CD8-positive, alpha-beta memory T cell (primary cell): ENCODE results near the gene MYO15B. TPM values are rescaled to one million over a fixed set of nuclear protein-coding genes. Genes with fewer than 3 reads are reported as not detected.

Experiments used
- CTCF ChIA-PET: fragments of 350-600 bp; sonication (Branson Sonifier 250); formaldehyde crosslinking; loops from one replicate; lab custom pipeline; 2021; ENCODE audit warnings: antibody characterized with exemption; lab: Charles Lee
- POLR2A ChIA-PET: fragments of 350-600 bp; sonication (Branson Sonifier 250); formaldehyde crosslinking; loops from one replicate; lab custom pipeline; 2021; ENCODE audit warnings: antibody characterized with exemption; lab: Charles Lee
- DNase-seq, 5 donors: peaks; one replicate each; pipeline versions ENCODE4 v3.0.0 to v3.0.0-alpha.2; 2020 to 2022; ENCODE audit warnings: mixed read lengths in 1 of 5
- H3K27ac ChIP-seq: one replicate; pipeline ENCODE4 v1.7.0; 2013; ENCODE audit warnings: low read depth, mild to moderate bottlenecking, low read length, moderate library complexity
- H3K27me3 ChIP-seq: 2 replicates; pipeline ENCODE4 v1.7.0; 2013; ENCODE audit warnings: low read length, mild to moderate bottlenecking; ENCODE audit not compliant: insufficient read depth, poor library complexity, severe bottlenecking
- H3K36me3 ChIP-seq: 2 replicates; pipeline ENCODE4 v1.7.0; 2013; ENCODE audit warnings: mild to moderate bottlenecking, low read length, moderate library complexity; ENCODE audit not compliant: insufficient read depth
- H3K4me1 ChIP-seq: 2 replicates; pipeline ENCODE4 v1.7.0; 2013; ENCODE audit warnings: mild to moderate bottlenecking, low read length, moderate library complexity; ENCODE audit not compliant: insufficient read depth
- H3K4me3 ChIP-seq: 2 replicates; pipeline ENCODE4 v1.7.0; 2013; ENCODE audit warnings: mild to moderate bottlenecking, low read length
- H3K9me3 ChIP-seq: 2 replicates; pipeline ENCODE4 v1.7.0; 2013; ENCODE audit warnings: mild to moderate bottlenecking, low read length
- H3K27ac Mint-ChIP-seq, 8 donors: one replicate each; pipeline ENCODE4 v1.8.0; 2020 to 2021; ENCODE audit warnings: mixed read lengths in 8 of 8, mild to moderate bottlenecking in 6 of 8, inconsistent platforms in 3 of 8, moderate library complexity in 3 of 8
- H3K27me3 Mint-ChIP-seq, 2 donors: one replicate each; pipeline ENCODE4 v1.8.0; 2020 to 2021; ENCODE audit warnings: mixed read lengths in 2 of 2, mild to moderate bottlenecking in 1 of 2, moderate library complexity in 1 of 2
- H3K36me3 Mint-ChIP-seq, 3 donors: one replicate each; pipeline ENCODE4 v1.8.0; 2020 to 2021; ENCODE audit warnings: mixed read lengths in 3 of 3, inconsistent platforms in 1 of 3, mild to moderate bottlenecking in 1 of 3
- H3K4me1 Mint-ChIP-seq, 3 donors: one replicate each; pipeline ENCODE4 v1.8.0; 2020 to 2021; ENCODE audit warnings: mixed read lengths in 3 of 3, inconsistent platforms in 1 of 3, mild to moderate bottlenecking in 1 of 3
- H3K4me3 Mint-ChIP-seq, 7 donors: one replicate each; pipeline ENCODE4 v1.8.0; 2020 to 2021; ENCODE audit warnings: mixed read lengths in 7 of 7, mild to moderate bottlenecking in 6 of 7, moderate library complexity in 4 of 7, inconsistent platforms in 2 of 7
- H3K9me3 Mint-ChIP-seq, 5 donors: one replicate each; pipeline ENCODE4 v1.8.0; 2020 to 2022; ENCODE audit warnings: mixed read lengths in 5 of 5, mild to moderate bottlenecking in 3 of 5, moderate library complexity in 2 of 5, inconsistent platforms in 1 of 5
- polyA plus RNA-seq: library from polyadenylated mRNA; unstranded; fragments of 300-500 nt; fragmentation: Illumina TruSeq; gene quantifications from one replicate; pipeline ENCODE4 v1.2.3, GENCODE V29; 2021
- total RNA-seq, 2 experiments: library from RNA; stranded (reverse); gene quantifications; one replicate each; pipeline ENCODE4 v1.2.3, GENCODE V29; 2021

MYO15B gene
- total and polyA plus RNA-seq, 3 experiments from 2014 or later: 1.6 to 33.3 (median 26.1) TPM

DNA sequence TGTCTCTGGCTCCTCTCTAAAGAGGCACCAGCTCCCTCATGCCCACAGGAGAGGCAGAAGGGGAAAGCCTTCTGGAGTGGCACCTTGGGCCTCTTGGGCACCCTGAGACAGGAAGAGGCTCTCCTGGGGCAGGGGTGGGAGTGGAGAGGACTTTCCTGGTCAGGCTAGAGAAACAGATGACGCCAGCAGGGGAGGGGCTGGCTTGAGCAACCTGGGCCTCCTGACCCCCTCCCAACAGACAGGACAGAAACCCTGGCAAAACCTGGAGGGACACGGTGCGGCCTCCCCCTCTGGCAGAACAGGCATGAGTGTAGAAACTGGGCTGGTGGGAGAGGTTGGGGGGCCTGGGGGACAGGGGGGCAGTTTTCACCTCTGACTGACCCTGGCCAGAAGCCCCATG is 51.7 kb downstream of the MYO15B start:
- no peaks in the 10 kb centered on the region for H3K4me1 ChIP-seq
- H3K4me3 ChIP-seq: no peak overlapping the region
- H3K27me3 ChIP-seq: no peaks in the 10 kb centered on the region
- H3K4me1 Mint-ChIP-seq: no peaks in the 10 kb centered on the region
- H3K4me3 Mint-ChIP-seq: no peak overlapping the region
- H3K27ac ChIP-seq: no peak overlapping the region
- H3K27me3 Mint-ChIP-seq: no peaks in the 10 kb centered on the region
- POLR2A ChIA-PET: no interaction called here
- DNase-seq: no peak
- no peaks in the 10 kb centered on the region for H3K9me3 ChIP-seq
- no peaks in the 10 kb centered on the region for H3K9me3 Mint-ChIP-seq
- H3K27ac Mint-ChIP-seq: no peak overlapping the region
- peaks cover 0 to 15% (median 0%) of the 10 kb centered on the region in 3 donors for H3K36me3 Mint-ChIP-seq
- CTCF ChIA-PET: no interaction called here
- no peaks in the 10 kb centered on the region for H3K36me3 ChIP-seq

- Mint-ChIP-seq H3K27ac (no peak overlapping the region), H3K4me3 (no peak overlapping the region), H3K9me3 (no peaks in the 10 kb centered on the region), H3K4me1 (no peaks in the 10 kb centered on the region), H3K36me3 (peaks cover 0 to 15% (median 0%) of the 10 kb centered on the region in 3 donors), H3K27me3 (no peaks in the 10 kb centered on the region)
- H3K4me3 ChIP-seq: no peak overlapping the region
- H3K27me3 ChIP-seq: no peaks in the 10 kb centered on the region
- H3K9me3 ChIP-seq: no peaks in the 10 kb centered on the region
- no peaks in the 10 kb centered on the region for H3K4me1 ChIP-seq
- no peaks in the 10 kb centered on the region for H3K36me3 ChIP-seq
- ChIA-PET CTCF (no interaction called here), POLR2A (no interaction called here)
- H3K27ac ChIP-seq: no peak overlapping the region
- no peak for DNase-seq
These were observed 52.4 kb downstream of the MYO15B start for GRCh38 chr17:75639771-75640555.

GRCh38 chr17:75640556-75641119 is 53.0 kb downstream of the MYO15B start:
- no peak overlapping the region for H3K27ac ChIP-seq
- Mint-ChIP-seq H3K4me3 (no peak overlapping the region), H3K9me3 (no peaks in the 10 kb centered on the region), H3K4me1 (peaks cover 0 to 4% (median 0%) of the 10 kb centered on the region in 3 donors), H3K36me3 (peaks cover 0 to 20% (median 0%) of the 10 kb centered on the region in 3 donors), H3K27ac (no peak overlapping the region), H3K27me3 (no peaks in the 10 kb centered on the region)
- H3K4me1 ChIP-seq: no peaks in the 10 kb centered on the region
- CTCF ChIA-PET: interaction anchor here (1.4 to 5.1 kb wide), 3 partner anchors 8 to 108 kb away, joined by 5 to 22 read pairs (median 10); partner anchors contain the start of gene SMIM5
- no peaks in the 10 kb centered on the region for H3K36me3 ChIP-seq
- no peak overlapping the region for H3K4me3 ChIP-seq
- no peaks in the 10 kb centered on the region for H3K27me3 ChIP-seq
- no peaks in the 10 kb centered on the region for H3K9me3 ChIP-seq
- POLR2A ChIA-PET: interaction anchor here (0.6 kb wide), 1 partner anchor 28 kb away, joined by 3 read pairs; no protein-coding TSS in a partner anchor
- DNase-seq: no peak

GRCh38 chr17:75641343-75641742 is 53.7 kb downstream of the MYO15B start:
- Histone ChIP-seq H3K36me3 (no peaks in the 10 kb centered on the region), H3K4me1 (no peaks in the 10 kb centered on the region), H3K9me3 (no peaks in the 10 kb centered on the region), H3K27me3 (no peaks in the 10 kb centered on the region), H3K4me3 (no peak overlapping the region), H3K27ac (no peak overlapping the region)
- ChIA-PET CTCF (interaction anchor here (1.4 to 5.1 kb wide), 3 partner anchors 9 to 108 kb away, joined by 5 to 22 read pairs (median 10); partner anchors contain the start of gene SMIM5), POLR2A (no interaction called here)
- Mint-ChIP-seq H3K4me3 (no peak overlapping the region), H3K27ac (no peak overlapping the region), H3K9me3 (no peaks in the 10 kb centered on the region), H3K36me3 (peaks cover 0 to 21% (median 0%) of the 10 kb centered on the region in 3 donors), H3K27me3 (no peaks in the 10 kb centered on the region), H3K4me1 (peaks cover 2 to 10% (median 3%) of the 10 kb centered on the region in 3 donors)
- DNase-seq: no peak

DNA sequence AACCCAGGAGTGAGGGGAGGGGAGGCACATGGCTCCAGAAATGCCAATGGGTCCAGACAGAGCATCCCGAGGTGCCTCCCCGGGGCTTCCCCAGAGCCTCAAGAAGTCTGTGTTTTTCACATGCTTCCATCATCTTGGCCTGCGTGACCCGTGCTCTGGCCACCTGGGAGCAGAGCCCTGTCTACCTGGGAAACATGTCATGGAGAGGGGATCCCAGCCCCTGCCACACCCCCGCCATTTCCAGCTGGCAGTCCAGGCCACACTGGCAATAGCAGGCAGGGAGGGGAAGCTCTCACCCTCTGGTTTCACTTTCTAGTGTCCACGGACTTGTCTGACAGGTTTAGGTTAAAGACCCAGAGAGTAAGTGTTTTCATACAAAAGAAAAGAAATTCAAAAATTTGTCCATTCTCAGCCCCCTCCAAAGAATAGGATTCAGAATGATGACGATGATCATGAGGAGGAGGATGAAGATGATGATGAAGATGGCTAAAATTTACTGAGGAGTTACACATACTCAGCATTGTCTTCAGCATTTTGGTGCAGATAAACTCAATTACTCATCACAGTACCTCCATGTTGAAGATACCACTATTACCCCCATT is 54.7 kb downstream of the MYO15B start:
- H3K27me3 Mint-ChIP-seq: no peaks in the 10 kb centered on the region
- Histone ChIP-seq H3K27me3 (no peaks in the 10 kb centered on the region), H3K9me3 (no peaks in the 10 kb centered on the region), H3K36me3 (no peaks in the 10 kb centered on the region), H3K27ac (no peak overlapping the region), H3K4me3 (no peak overlapping the region), H3K4me1 (no peaks in the 10 kb centered on the region)
- no peak overlapping the region for H3K4me3 Mint-ChIP-seq
- H3K27ac Mint-ChIP-seq: no peak overlapping the region
- peaks cover 2 to 13% (median 3%) of the 10 kb centered on the region in 3 donors for H3K4me1 Mint-ChIP-seq
- ChIA-PET CTCF (interaction anchor here (1.2 to 5.1 kb wide), 3 partner anchors 9 to 107 kb away, joined by 3 to 22 read pairs (median 10); partner anchors contain the start of gene SMIM5), POLR2A (no interaction called here)
- no peak for DNase-seq
- H3K9me3 Mint-ChIP-seq: no peaks in the 10 kb centered on the region
- H3K36me3 Mint-ChIP-seq: peaks cover 0 to 21% (median 0%) of the 10 kb centered on the region in 3 donors

- no peak overlapping the region for H3K4me3 Mint-ChIP-seq
- ChIA-PET CTCF (interaction anchor here (1.2 to 5.1 kb wide), 3 partner anchors 10 to 106 kb away, joined by 3 to 22 read pairs (median 10); partner anchors contain the start of gene SMIM5), POLR2A (no interaction called here)
- no peaks in the 10 kb centered on the region for H3K9me3 ChIP-seq
- H3K4me3 ChIP-seq: no peak overlapping the region
- H3K4me1 ChIP-seq: no peaks in the 10 kb centered on the region
- H3K27ac ChIP-seq: no peak overlapping the region
- DNase-seq: peak in 1 of 5 donors; percentile 18
- H3K27ac Mint-ChIP-seq: no peak overlapping the region
- H3K4me1 Mint-ChIP-seq: peaks cover 2 to 13% (median 3%) of the 10 kb centered on the region in 3 donors
- no peaks in the 10 kb centered on the region for H3K27me3 Mint-ChIP-seq
- no peaks in the 10 kb centered on the region for H3K36me3 ChIP-seq
- peaks cover 0 to 26% (median under 1%) of the 10 kb centered on the region in 3 donors for H3K36me3 Mint-ChIP-seq
- no peaks in the 10 kb centered on the region for H3K9me3 Mint-ChIP-seq
- no peaks in the 10 kb centered on the region for H3K27me3 ChIP-seq
These were observed 55.4 kb downstream of the MYO15B start for GRCh38 chr17:75642784-75643642.

DNA sequence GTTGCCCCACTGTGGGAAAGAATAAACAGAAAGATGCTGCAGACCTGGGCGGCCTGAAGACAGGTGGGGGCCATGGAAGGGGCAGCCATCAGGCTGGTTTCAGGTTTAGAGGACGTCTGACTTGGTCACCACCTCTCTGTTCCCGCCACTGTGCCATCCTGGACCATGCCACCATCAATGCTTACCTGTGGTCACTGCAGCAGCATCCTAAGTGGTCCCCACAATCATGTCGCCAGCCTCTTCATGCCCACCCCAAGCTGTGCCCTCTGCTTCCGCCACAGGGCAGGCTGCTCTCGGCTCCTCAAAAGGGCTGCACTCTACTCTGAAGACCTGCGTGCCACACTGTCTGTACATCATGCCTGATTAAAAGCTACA is 56.0 kb downstream of the MYO15B start:
- no peaks in the 10 kb centered on the region for H3K4me1 ChIP-seq
- H3K27me3 ChIP-seq: no peaks in the 10 kb centered on the region
- no peak overlapping the region for H3K27ac ChIP-seq
- Mint-ChIP-seq H3K4me1 (peaks cover 2 to 13% (median 3%) of the 10 kb centered on the region in 3 donors), H3K27me3 (no peaks in the 10 kb centered on the region), H3K9me3 (no peaks in the 10 kb centered on the region), H3K27ac (peak overlapping the region in 1 of 8 donors; percentile 84), H3K36me3 (peaks cover 0 to 25% (median 3%) of the 10 kb centered on the region in 3 donors), H3K4me3 (no peak overlapping the region)
- CTCF ChIA-PET: interaction anchor here (1.1 to 5.1 kb wide), 3 partner anchors 11 to 105 kb away, joined by 3 to 22 read pairs (median 12); partner anchors contain the start of genes RECQL5 and SMIM5
- no peaks in the 10 kb centered on the region for H3K36me3 ChIP-seq
- POLR2A ChIA-PET: no interaction called here
- no peak overlapping the region for H3K4me3 ChIP-seq
- peak in 1 of 5 donors; percentile 21 for DNase-seq
- no peaks in the 10 kb centered on the region for H3K9me3 ChIP-seq
